Tibial artery (tissue), 4 donors: Measurements from ENCODE around the gene LY6G5C.

Source experiments
- DNase-seq, 2 donors: peaks; one replicate each; pipeline ENCODE4 v3.0.0-alpha.2; 2019
- H3K27ac ChIP-seq, 2 donors: fragments of 200-600 bp; sonication (generic) in 1 of 2; 1 replicate in 1 of 2; 2 replicates in 1 of 2; pipeline ENCODE4 v1.5.1; 2018 to 2019; ENCODE audit warnings: mild to moderate bottlenecking in 1 of 2
- H3K27me3 ChIP-seq, 2 donors: fragments of 200-600 bp; sonication (generic) in 1 of 2; one replicate each; pipeline versions ENCODE4 v1.5.1 to v1.6.0; 2016 to 2019
- H3K36me3 ChIP-seq, 3 donors: fragments of 200-600 bp; sonication (generic) in 2 of 3; one replicate each; pipeline ENCODE4 v1.5.1; 2016 to 2019; ENCODE audit warnings: mild to moderate bottlenecking in 2 of 3
- H3K4me1 ChIP-seq, 4 donors: fragments of 200-600 bp; sonication (generic) in 2 of 4; 1 replicate in 3 of 4; 2 replicates in 1 of 4; pipeline ENCODE4 v1.5.1; 2016 to 2019
- H3K4me3 ChIP-seq, 2 donors: fragments of 200-600 bp; sonication (generic) in 1 of 2; 1 replicate in 1 of 2; 2 replicates in 1 of 2; pipeline ENCODE4 v1.5.1; 2018 to 2019; ENCODE audit warnings: mild to moderate bottlenecking in 2 of 2
- H3K9me3 ChIP-seq, 3 donors: fragments of 200-600 bp; sonication (generic) in 1 of 3; one replicate each; pipeline ENCODE4 v1.5.1; 2016 to 2019
- intact Hi-C: fragments of 100-400 bp; cut with DNase I; formaldehyde crosslinking; loops from one replicate; pipeline ENCODE4 v1.15.0; 2023; ENCODE audit warnings: low total_unique reads
- TF ChIP-seq, protein P1 (sequence below), 2 experiments: fragments of 200-600 bp in 1 of 2; fragments of 450-650 bp in 1 of 2; IDR thresholded peaks; one replicate each; pipeline ENCODE4 v1.5.1; 2017 to 2019; ENCODE audit warnings: antibody characterized with exemption in 2 of 2, mild to moderate bottlenecking in 1 of 2, moderate library complexity in 1 of 2

The LY6G5C gene

DNA sequence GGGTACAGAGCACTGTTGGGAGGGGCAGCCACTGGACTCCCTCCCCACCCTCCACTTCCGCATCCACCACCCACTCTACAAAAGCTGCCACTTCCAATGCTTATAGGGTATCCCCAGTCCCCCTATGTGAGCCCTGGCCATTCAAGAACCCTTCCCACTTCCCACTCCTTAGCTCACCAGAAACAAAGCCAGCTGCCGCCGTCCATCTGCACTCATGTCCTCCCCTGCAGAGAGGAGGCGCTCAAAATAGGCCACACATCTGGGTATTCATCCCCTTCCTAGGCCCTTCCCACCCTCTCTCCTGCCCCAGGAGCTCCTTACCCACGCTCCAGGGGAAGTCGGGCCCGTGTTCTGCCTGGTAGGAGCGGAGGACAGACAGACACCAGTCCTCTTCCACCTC is 6.5 kb upstream of the LY6G5C start:
- Histone ChIP-seq H3K4me1 (peaks cover 0 to 6% (median 0%) of the 10 kb centered on the region in 4 donors), H3K4me3 (no peak overlapping the region), H3K36me3 (peaks cover 53 to 83% (median 58%) of the 10 kb centered on the region in 3 donors), H3K9me3 (no peaks in the 10 kb centered on the region), H3K27me3 (no peaks in the 10 kb centered on the region), H3K27ac (no peak overlapping the region)
- intact Hi-C loops: no loop called here
- DNase-seq: no peak
- TF ChIP-seq, protein P1, sequence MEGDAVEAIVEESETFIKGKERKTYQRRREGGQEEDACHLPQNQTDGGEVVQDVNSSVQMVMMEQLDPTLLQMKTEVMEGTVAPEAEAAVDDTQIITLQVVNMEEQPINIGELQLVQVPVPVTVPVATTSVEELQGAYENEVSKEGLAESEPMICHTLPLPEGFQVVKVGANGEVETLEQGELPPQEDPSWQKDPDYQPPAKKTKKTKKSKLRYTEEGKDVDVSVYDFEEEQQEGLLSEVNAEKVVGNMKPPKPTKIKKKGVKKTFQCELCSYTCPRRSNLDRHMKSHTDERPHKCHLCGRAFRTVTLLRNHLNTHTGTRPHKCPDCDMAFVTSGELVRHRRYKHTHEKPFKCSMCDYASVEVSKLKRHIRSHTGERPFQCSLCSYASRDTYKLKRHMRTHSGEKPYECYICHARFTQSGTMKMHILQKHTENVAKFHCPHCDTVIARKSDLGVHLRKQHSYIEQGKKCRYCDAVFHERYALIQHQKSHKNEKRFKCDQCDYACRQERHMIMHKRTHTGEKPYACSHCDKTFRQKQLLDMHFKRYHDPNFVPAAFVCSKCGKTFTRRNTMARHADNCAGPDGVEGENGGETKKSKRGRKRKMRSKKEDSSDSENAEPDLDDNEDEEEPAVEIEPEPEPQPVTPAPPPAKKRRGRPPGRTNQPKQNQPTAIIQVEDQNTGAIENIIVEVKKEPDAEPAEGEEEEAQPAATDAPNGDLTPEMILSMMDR (IDR thresholded peaks at IDR 0.05): no peak

- Histone ChIP-seq H3K36me3 (peaks cover 49 to 75% (median 50%) of the 10 kb centered on the region in 3 donors), H3K27ac (no peak overlapping the region), H3K4me3 (no peak overlapping the region), H3K27me3 (no peaks in the 10 kb centered on the region), H3K4me1 (peaks cover 0 to 12% (median under 1%) of the 10 kb centered on the region in 4 donors), H3K9me3 (no peaks in the 10 kb centered on the region)
- TF ChIP-seq, protein P1 (IDR thresholded peaks at IDR 0.05): no peak
- intact Hi-C loops: no loop called here
- no peak for DNase-seq
Observed at GRCh38 chr6:31686483-31686882, 5.6 kb upstream of the LY6G5C start.

DNA sequence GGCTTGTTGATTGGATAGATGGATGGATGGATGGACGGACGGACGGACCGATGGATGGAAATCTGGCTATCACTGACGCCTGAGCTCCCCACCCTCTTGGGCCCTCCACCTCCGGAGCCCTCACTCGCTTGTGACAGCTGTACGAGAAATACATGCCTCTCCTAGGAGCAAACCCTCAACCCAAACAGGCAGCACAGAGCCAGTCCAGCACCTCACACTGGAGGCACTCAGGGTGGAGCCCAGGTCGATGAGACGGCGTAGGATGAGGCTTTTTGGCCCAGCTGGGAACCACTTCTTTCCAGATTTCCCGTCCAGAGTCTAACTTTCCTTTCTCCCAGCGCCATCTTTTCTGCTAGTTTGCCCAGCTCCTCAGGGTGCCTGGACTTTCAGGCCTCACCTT is 2.7 kb upstream of the LY6G5C start:
- intact Hi-C loops: no loop called here
- H3K9me3 ChIP-seq: no peaks in the 10 kb centered on the region
- H3K27ac ChIP-seq: no peak overlapping the region
- TF ChIP-seq, protein P1 (IDR thresholded peaks at IDR 0.05): no peak
- H3K36me3 ChIP-seq: peaks cover 20 to 46% (median 22%) of the 10 kb centered on the region in 3 donors
- no peak for DNase-seq
- H3K4me1 ChIP-seq: peaks cover 0 to 23% (median 12%) of the 10 kb centered on the region in 4 donors
- H3K4me3 ChIP-seq: no peak overlapping the region
- no peaks in the 10 kb centered on the region for H3K27me3 ChIP-seq

DNA sequence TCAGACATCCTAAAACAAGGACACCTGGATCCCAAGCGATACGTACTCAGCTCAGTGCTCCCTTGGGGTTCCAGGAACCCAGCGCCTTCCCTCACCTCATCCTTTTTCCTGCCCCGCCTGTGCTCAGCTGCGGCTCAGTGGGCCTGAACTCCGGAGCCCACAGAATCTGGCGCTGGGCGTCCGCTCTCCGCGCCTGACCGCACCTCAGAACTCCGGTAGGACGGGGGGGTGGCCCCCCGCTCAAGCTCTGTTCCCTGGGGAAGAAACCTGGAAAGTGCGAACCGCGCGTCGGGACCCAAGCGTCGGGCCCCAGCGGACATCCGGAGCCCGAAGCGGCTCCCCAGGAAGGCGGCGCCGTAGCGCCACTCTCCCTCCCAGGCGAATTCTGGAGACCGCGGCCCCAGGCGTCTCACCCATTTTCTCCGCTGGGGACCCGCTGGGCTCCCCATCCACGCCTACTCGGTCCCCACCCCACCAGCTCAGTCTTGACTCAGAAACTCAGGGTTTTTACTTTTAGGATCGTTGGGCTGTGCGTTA is 336 bp upstream of the LY6G5C start:
- DNase-seq: peak in 1 of 2 donors; percentile 76
- TF ChIP-seq, protein P1 (IDR thresholded peaks at IDR 0.05): peak in 1 of 2 experiments; percentile 11
- Histone ChIP-seq H3K27me3 (no peaks in the 10 kb centered on the region), H3K27ac (peak overlapping the region; percentile 62 to 65), H3K36me3 (peaks cover 0 to 23% (median 3%) of the 10 kb centered on the region in 3 donors), H3K9me3 (no peaks in the 10 kb centered on the region), H3K4me3 (peak overlapping the region; percentile 49 to 64), H3K4me1 (peaks cover 0 to 23% (median 12%) of the 10 kb centered on the region in 4 donors)
- intact Hi-C loops: no loop called here

GRCh38 chr6:31677955-31678354 is 2.9 kb downstream of the LY6G5C start:
- TF ChIP-seq, protein P1 (IDR thresholded peaks at IDR 0.05): no peak
- Histone ChIP-seq H3K36me3 (peaks cover 0 to 29% (median 5%) of the 10 kb centered on the region in 3 donors), H3K27ac (no peak overlapping the region), H3K4me1 (peaks cover 0 to 20% (median 12%) of the 10 kb centered on the region in 4 donors), H3K4me3 (no peak overlapping the region), H3K9me3 (no peaks in the 10 kb centered on the region), H3K27me3 (no peaks in the 10 kb centered on the region)
- intact Hi-C loops: loop anchor here (5.0 kb wide), 1 partner anchor 154 kb away; no protein-coding TSS in a partner anchor
- no peak for DNase-seq
